Activated T-helper 1 cell treated with anti-CD3 and anti-CD28 coated beads, Interleukin-2, amount 50 U/mL, for 16 hours (primary cell): Measurements from ENCODE around the gene STK39.

Source experiments
- DNase-seq, 2 donors: peaks; one replicate each; pipeline ENCODE4 v3.0.0-alpha.2; 2020; ENCODE audit warnings: low read depth in 1 of 2, low spot score in 1 of 2

Gene STK39

DNA sequence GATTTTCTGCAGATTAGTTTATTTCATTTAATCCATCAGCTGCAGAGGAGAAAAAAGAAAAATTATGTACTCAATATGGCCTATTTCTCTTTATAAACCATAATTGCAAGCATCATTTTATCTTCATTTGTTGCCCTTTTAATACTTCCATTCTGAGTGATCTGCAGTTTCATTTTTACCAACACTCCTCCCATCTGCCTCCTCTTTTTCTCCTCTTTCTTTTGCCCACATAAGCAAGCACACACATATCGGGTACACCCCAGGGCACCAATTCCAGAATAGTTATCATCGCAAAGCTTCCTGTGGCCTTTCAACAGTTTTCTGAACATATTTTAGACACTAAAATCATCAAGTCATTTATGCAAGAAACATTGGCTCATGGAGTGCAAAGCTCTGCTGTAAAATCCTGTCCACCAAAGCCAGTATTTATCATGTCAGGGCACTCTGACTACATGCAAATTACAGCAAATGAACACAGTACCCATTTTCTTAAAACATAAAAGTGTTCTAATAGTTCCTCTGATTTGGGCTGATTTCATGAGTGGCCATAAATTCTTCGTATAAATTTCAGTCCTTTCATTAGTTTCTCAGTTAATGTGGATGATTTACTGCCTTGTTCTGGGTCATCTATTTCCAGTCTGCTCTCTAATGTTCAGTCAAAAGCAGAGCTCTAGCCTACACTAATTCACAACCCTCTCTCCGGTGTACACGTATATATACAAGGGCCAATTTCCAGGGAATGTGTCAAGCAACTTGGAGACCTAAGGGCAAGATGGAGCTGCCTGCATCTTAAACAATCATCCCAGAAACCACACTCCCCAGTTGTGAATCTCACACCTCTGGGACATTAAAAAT is 281.3 kb downstream of the STK39 start:
- DNase-seq: no peak

GRCh38 chr2:167964650-167965413 is 282.6 kb downstream of the STK39 start:
- no peak for DNase-seq

GRCh38 chr2:167963899-167964649 is 283.3 kb downstream of the STK39 start:
- no peak for DNase-seq

- DNase-seq: no peak
Observed at GRCh38 chr2:167962436-167963226, 284.8 kb downstream of the STK39 start.

DNA sequence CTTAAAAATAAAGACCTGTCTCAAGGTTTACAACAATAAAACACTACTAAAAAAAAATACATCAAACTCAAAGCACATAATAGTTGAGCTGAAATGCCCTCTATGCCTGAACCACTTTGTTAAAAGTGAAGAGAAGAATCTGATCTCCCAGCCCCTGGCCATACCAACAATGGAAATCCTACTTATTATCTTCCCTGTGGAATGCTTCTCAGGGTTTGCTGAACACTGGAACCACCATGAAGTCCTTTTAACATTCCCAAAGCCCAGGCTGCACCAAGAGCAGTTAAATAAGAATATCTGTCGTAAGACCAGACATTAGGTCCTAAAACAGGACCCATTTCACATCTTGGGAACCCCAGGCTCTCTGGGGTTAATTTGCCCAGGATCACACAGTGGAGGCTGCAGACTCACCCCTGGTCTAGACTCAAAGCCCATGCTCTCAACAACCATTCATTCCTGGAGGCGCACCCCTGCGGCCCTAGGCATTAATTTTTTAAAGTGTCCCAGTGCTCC is 285.8 kb downstream of the STK39 start:
- no peak for DNase-seq

DNA sequence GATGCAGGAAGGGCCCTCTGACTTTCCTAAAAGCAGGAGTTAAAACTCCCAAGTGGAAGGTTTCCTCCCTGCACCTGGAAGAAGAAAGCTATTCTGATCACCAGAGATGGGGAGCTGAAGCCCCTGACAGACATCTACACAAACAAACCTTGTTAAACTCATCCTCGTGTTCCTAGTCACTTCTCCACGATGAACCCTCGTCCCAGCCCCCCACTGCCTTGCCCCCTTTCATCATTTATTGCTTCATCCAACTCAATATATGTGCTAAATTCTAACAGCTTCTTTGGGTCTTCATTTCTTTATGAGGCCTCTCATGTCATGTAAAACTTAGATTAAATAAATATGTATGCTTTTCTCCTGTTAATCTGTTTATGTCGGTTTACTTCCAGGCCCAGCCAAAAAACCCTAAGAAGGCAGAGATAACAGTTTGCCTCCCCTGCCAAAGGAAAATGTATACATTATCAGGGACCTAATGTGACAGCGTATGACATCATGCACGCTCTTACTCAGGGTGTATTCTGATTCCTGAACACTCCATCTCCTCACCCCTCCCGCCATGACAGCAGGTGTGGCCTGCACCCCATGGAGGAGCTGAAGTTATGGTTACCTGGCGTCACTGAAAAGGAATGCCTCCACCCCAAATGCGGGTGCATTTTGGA is 287.2 kb downstream of the STK39 start:
- no peak for DNase-seq

GRCh38 chr2:167957662-167958061 is 289.7 kb downstream of the STK39 start:
- DNase-seq: no peak

DNA sequence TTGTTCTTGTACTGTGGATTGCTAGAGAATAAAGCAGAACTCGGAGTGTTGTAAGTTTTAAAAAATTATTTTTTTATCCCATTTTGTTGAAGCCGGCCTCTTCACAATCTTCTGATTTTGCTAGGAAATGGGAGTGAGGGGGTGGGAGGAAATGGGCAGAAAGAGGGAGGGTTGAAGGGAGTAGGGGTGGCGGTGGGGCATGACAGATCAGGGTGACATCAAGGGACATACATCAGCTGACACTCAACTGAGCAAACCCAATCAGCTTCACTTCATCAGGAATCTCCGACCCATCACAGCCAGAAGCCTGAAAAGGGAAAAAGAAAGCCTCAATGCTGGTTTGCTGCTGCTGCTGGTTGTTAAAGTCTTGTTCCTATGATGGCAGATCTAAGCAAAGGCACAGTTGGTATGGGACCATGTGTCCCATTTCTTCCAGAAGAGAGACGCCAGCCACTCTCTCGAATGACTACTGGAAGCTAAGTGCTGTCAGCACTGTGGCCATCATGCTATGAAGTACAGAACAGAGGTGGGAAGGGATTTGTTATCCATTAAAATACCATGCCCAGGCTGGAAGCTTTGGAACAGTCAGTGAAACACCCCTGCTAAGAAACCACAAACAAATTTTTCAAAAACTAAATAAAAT is 292.0 kb downstream of the STK39 start:
- DNase-seq: no peak

DNA sequence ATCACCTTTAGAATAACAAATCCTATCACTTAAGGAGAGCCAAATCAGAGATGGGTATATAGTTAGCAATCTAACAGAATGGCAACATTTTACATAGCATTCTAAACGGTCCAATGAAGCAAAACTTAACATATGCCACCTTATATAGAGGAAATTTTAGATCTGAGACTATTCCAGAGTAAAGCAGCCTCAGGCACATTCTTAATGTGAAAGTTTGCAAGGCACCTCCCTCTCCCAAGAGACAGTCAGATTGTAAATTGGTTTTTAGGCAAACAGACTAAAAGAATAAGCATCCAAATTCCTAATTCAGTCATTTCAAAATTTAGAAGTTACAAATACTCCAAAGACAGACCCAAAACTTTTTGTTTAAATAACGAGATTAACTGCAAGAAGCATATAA is 292.9 kb downstream of the STK39 start:
- DNase-seq: no peak

DNA sequence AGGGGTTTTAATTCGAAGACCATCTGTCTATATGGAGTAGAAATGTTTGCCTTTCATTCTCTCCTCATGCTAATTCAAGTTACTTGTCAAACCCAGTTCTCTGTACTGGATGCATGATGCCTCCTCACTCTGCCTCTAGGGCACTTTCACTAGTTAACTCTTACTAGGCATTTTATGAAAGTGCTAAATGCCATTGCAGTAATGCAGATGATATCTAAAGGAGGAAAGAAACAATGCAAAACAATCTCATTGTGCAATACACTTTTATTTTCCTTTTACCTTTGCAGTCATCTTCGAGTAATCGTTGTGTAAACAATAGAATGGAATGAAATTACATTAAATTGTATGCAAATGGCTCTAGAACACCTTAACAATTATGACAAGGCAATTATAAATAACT is 293.6 kb downstream of the STK39 start:
- DNase-seq: no peak

GRCh38 chr2:167950571-167950970 is 296.8 kb downstream of the STK39 start:
- DNase-seq: no peak

DNA sequence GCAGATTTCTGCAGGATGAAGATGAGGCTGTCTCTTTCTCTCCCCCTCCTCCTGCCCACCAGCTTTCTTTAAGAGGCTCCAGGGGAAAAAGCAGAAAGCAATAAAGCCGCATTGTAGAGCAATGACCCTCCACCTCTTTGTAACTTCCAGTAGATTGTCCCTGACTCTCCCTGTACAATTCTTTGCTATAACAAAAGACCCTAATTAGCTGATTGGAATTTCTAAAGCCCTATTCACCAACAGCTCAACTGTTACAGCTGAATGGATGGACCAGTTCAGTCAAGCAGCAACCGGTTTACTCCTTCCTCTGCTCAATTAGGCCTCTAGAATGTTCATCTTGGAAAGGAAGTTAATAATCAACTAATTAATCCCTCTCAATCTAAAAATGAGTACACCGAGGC is 301.0 kb downstream of the STK39 start:
- no peak for DNase-seq

GRCh38 chr2:167945660-167946368 is 301.6 kb downstream of the STK39 start:
- DNase-seq: no peak

DNA sequence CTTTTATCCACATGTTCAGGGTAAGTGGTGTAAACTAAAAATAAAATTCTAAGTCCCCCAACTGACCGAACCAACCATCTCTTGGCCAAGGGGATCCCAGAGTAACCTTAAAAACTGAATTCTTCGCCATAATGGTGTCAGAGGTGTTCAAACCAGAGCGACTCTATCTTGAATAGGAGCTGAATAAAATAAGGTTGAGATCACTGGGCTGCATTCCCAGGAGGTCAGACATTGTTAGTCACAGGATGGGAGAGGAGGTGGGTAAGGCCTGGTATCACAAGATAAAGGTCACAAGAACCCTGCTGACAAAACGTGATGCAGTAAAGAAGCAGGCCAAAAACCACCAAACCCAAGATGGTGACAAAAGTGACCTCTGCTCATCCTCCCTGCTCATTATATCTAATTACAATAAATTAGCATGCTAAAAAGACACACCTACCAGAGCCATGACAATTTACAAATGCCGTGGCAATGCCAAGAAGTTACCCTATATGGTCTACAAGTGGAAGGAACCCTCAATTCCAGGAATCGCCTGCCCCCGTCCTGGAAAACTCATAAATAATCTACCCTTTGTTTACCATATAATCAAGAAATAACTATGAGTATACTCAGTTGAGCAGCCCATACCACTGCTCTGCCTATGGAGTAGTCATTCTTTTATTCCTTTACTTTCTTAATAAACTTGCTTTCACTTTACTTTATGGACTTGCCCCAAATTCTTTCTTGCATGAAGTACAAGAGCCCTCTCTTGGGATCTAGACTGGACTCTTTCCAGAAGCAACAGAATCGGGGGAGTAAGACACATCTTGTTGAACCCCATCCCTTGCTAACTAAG is 302.4 kb downstream of the STK39 start:
- no peak for DNase-seq

- no peak for DNase-seq
Observed at GRCh38 chr2:167943897-167944296, 303.5 kb downstream of the STK39 start.

GRCh38 chr2:167943368-167943767 is 304.0 kb downstream of the STK39 start:
- DNase-seq: no peak

GRCh38 chr2:167942366-167943081 is 304.9 kb downstream of the STK39 start:
- DNase-seq: no peak

DNA sequence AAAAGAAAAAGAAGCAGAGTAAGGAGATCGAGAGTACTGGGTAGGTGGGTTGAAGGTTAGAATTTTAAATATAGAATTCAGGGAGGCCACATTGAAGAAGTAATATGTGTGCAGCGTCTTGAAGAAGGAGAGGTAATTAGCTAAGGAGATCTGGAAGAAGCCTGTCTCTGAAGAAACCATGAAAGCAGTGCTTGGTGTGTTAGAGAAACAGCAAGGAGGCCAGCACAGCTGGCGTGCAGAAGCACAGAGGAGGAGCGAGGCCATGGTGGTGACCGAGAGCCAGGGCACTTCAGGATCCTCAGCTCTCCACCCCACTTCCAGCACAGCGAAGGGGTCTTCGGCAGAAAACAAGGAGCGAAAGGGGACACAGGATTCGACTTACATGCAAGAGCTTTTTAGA is 305.8 kb downstream of the STK39 start:
- no peak for DNase-seq
